ENCODE data around the gene GNL2.

GNL2 gene

DNA sequence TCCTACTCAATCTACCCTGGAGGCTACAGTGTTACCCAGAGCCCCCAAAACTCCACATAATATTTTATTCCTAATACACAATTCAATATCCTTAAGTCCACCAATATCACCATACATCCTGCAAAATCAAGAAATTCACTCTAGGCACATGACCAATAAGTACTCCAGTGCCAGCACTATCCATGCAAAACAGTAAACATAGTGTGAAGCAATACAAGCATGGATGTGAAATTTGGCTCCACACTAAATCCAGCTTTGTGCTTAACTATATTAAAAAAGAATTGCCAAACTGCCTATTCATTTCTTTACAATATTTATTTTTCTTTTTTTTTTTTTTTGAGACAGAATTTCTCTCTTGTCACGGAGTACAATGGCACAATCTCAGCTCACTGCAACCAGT lies 78.2 kb downstream of the GNL2 start:
- H3K4me1 ChIP-seq (ENCODE audit: control insufficient read depth, insufficient read depth, low read length): peaks cover 1% of the 10 kb centered on the region
- H3K27ac ChIP-seq (ENCODE audit: low read length): no peak overlapping the region
- no CpG with 5 or more reads among the region's 1 CpG for WGBS (ENCODE audit: insufficient coverage, insufficient read length)
- no peak overlapping the region for H3K4me3 ChIP-seq (ENCODE audit: low read length)
- no peaks in the 10 kb centered on the region for H3K36me3 ChIP-seq (ENCODE audit: control insufficient read depth, insufficient read depth, low read length)
- no peaks in the 10 kb centered on the region for H3K27me3 ChIP-seq (ENCODE audit: control insufficient read depth, insufficient read depth, low read length)
- no peaks in the 10 kb centered on the region for H3K9me3 ChIP-seq (ENCODE audit: control insufficient read depth, insufficient read depth, low read length)
- DNase-seq (ENCODE audit: low read depth, low spot score): no peak

All from iPS DF 6.9 (cell line).